ENCODE results near the gene TBX15. TPM values are rescaled to one million over a fixed set of nuclear protein-coding genes. Genes with fewer than 3 reads are reported as not detected.

Gene TBX15
- total RNA-seq, 1 experiment from 2014 or later, result 63.1 TPM

DNA sequence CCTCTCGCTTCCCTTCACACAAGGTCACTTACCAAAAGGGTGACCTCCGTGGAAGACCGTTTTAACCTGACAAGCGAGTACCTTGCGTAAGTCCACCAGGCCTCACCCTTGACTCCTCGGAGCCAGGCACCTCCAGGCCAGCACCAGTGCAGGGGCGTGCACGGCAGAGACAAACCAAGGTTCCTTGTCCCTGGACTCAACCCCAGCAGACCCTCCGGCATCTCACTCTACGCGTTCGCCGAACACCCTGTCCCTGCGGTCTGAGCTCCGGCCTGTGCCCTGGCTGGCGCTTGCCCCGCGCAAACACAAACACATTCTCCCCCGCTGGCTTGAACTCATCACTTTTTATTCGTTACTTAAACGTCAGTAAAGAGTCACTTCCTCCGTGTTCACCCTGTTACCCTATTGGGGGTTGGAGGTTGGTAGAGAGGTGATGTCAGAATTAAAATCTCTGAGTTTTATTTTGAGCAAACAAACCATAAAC lies 4.5 kb downstream of the TBX15 start:
- no peaks in the 10 kb centered on the region; the same call in 1 of the 2 replicates for H3K4me1 ChIP-seq
- no peak overlapping the region for H3K27ac ChIP-seq
- H3K36me3 ChIP-seq, result peaks cover 66% of the 10 kb centered on the region
- no peak for DNase-seq
- no peak overlapping the region for H3K4me3 ChIP-seq
- H3K9me3 ChIP-seq (replicated peaks), result no peaks in the 10 kb centered on the region; the same call in 1 of the 2 replicates
- H3K27me3 ChIP-seq, result no peaks in the 10 kb centered on the region

DNA sequence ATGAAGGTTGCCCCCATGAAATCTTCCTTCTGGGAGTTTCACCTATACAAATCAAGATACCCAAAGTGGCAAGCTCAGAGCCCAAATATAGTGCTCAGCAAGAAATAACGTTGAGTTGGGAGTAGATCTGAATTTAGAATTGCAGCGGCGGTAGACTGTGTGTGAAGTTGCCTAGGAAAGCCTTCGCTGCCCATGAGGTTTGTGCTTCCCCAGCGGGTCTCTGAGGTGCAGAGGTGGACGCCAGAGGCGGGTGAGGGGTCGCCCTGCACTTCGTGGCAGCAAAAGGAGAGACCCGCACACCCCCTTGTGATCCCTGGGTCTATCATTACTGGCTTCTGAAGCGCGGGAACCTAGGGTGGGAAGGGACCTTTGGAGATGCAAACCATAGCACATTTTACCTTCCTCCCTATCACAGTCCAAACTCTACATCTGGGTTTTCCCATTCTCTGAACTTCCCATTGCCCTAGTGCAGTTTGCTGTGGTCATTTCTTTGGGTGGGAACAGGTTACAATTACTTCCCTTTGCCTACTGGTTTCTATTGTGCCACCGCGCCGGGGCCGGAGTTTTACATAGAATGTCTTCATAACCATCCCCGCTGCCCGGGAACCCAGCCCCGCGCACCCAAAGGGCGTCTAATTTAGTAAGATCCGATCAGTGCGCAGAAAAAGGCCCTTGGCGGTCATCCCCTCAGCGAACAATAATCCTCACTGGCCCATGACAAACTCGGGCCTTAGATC lies 5.2 kb downstream of the TBX15 start:
- Histone ChIP-seq H3K36me3 (peaks cover 70% of the 10 kb centered on the region), H3K27ac (no peak overlapping the region), H3K4me3 (no peak overlapping the region), H3K4me1 (no peaks in the 10 kb centered on the region; the same call in 1 of the 2 replicates), H3K9me3 (replicated peaks) (no peaks in the 10 kb centered on the region; the same call in 1 of the 2 replicates), H3K27me3 (no peaks in the 10 kb centered on the region)
- DNase-seq, result no peak

DNA sequence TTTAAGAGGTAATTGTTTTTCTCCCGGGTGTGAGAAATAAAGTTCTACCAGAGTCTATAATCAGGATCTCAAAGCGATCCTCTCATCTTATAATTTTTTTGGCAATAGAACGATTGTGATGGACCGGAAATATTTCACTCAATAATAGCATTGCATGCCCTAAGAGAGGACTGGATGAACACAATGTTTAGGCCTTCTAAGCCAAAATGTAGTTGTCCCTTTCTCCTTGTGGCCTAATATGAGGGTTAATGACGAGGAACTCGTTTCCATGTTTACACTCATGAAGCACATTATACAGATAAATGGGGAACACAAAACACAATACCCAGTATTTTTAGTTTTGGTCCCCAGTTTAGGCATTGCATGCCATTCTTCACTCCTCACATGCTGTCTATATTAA lies 5.9 kb downstream of the TBX15 start:
- H3K36me3 ChIP-seq, result peaks cover 78% of the 10 kb centered on the region
- H3K9me3 ChIP-seq (replicated peaks), result no peaks in the 10 kb centered on the region; the same call in 1 of the 2 replicates
- no peak overlapping the region for H3K27ac ChIP-seq
- H3K4me1 ChIP-seq, result peaks cover 5% of the 10 kb centered on the region; the same call in 1 of the 2 replicates
- no peaks in the 10 kb centered on the region for H3K27me3 ChIP-seq
- DNase-seq, result no peak
- no peak overlapping the region for H3K4me3 ChIP-seq

DNA sequence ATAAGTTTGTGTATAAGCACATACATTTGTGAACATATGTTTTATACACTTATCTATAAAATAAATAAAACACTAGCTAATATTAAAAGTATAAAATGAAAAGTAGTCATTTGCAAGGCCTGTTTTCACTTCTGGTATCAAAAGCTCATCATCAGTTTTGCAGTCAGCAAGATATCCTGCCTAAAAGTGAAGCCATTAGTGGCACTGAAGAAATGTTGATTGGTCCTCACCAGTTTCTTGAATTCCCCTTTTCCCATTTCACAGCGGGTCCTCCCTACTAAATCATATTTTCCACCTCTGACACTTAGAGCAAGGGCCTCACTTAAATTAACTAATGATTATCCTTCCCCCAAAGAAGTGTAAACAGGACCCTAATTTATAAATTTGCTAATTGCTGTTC lies 6.7 kb downstream of the TBX15 start:
- no peaks in the 10 kb centered on the region for H3K27me3 ChIP-seq
- no peak for DNase-seq
- H3K9me3 ChIP-seq (replicated peaks), result no peaks in the 10 kb centered on the region; the same call in 1 of the 2 replicates
- no peak overlapping the region for H3K4me3 ChIP-seq
- no peak overlapping the region for H3K27ac ChIP-seq
- peaks cover 84% of the 10 kb centered on the region for H3K36me3 ChIP-seq
- peaks cover 13% of the 10 kb centered on the region for H3K4me1 ChIP-seq

DNA sequence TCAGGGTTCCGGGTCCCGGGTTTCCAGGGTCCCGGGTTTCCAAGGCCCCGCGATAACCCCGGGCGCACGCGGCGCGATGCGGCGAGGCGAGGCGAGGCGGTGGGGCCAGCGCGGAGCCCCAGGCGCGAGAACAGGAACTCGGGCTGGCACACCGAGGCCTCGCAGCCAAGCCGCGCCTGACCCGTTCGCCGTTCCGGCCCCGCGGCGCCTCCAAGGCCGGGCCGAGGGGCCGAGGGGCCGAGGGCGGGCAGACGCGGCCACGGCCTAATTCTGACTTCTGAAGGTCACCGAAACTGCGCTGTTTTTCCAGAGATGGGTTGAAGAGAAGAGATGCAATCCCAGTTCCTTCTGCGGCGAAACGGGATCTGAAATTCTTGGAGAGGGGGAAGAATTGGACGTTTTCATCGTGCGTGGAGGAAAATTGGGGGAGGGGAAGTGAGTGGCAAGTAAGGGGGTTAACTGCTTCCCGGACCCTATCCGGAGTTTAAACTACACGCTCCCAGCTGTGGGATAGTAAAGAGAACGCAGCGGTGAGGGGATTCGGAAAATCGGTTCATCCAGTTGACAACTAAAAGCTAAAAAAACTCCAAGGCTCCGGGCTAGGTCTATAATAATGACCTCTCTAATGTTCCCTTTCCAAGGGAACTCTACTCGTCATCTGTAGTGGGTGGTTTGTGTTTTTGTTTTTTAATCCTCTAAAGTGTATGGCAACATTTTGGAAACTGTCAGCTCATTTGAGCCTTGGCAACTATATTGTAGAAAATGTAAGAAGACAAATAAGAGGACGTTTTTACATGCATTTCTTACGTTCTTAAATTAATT lies 8.2 kb downstream of the TBX15 start:
- no peak for DNase-seq
- Histone ChIP-seq H3K9me3 (replicated peaks) (no peaks in the 10 kb centered on the region; the same call in 1 of the 2 replicates), H3K27me3 (no peaks in the 10 kb centered on the region), H3K27ac (no peak overlapping the region), H3K4me3 (no peak overlapping the region), H3K36me3 (peaks cover 75% of the 10 kb centered on the region), H3K4me1 (peaks cover 27% of the 10 kb centered on the region)

DNA sequence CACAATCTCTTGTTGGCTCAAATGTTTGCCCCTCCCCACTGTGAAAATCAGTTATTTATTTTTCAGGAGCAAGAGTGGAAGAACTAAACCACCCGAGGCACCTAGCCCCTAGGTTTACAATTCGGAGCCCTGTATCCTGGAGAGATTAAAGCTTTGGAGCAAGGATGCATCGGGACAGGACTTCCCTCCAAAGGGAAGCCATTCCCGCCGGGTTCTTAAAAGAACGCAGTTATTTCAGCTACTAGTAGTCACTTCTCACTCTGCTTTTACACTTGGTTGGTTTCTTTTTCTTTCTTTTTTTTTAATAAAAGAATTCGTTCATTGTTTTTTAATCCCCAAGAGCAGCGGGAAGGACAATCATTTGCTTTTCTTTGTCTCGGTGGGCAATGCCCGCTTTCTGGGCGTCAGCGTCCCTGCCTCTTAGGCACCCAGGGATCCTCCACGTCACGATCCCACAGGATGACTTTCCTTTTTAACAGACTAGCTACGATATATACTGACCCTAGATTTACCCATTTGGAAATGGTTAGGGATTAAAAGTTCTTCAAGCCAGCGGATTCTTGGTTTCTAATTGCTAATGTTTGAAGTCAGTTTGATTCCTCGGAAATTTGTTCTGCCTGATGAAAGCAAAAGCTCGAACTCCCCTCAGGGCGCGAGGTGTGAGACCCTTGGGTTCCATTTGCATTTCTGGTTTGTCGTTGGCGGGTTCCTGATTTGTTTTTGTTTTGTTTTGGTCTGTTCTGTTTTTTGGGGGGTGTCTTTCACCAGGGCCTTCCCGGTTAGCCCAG lies 9.0 kb downstream of the TBX15 start:
- Histone ChIP-seq H3K9me3 (replicated peaks) (no peaks in the 10 kb centered on the region; the same call in 1 of the 2 replicates), H3K36me3 (peaks cover 67% of the 10 kb centered on the region), H3K27me3 (no peaks in the 10 kb centered on the region), H3K4me3 (no peak overlapping the region), H3K4me1 (peaks cover 35% of the 10 kb centered on the region), H3K27ac (no peak overlapping the region)
- no peak for DNase-seq

DNA sequence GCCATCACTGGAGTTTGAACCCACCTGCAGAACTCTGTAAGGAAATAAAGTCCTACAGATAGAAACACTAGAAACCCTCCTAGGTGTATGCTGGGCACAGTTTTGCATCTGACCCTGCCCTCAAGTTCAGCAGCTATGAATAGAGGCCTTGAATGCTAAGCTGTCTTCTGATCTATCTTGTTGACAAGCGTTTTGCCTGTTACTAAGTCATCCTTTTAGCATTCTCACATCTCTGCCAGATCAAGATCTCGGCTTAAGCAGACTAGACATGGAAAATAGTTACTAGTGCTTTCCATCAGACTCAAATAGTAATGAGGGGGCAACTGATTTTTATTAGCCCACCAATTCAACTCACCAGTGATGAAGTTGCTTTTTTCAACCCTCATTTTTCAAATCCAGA lies 10.5 kb downstream of the TBX15 start:
- Histone ChIP-seq H3K4me3 (no peak overlapping the region), H3K27me3 (no peaks in the 10 kb centered on the region), H3K4me1 (peaks cover 48% of the 10 kb centered on the region), H3K36me3 (peaks cover 52% of the 10 kb centered on the region), H3K27ac (no peak overlapping the region), H3K9me3 (replicated peaks) (no peaks in the 10 kb centered on the region)
- DNase-seq, result no peak

DNA sequence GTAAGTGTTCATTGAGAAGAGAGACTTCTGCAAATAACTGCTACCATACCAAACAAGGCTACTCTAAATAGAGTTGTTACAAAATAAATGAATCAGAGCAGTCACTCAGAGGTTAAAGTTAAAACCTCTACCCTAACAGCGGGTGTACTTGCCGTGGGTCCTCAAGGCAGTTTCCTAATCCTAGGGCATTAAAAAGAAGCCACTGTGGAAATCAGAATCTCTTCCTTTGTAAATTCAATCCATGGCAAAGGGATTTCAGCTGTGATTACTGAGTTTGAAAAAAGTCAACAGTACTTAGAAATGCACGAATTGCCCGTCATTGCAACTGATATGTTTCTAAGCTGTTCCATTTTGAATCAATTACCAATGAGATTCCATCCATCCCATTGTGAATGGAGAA lies 13.5 kb downstream of the TBX15 start:
- peaks cover 52% of the 10 kb centered on the region for H3K4me1 ChIP-seq
- H3K9me3 ChIP-seq (replicated peaks), result no peaks in the 10 kb centered on the region
- H3K27ac ChIP-seq, result peak overlapping the region; percentile 70
- peaks cover 37% of the 10 kb centered on the region for H3K36me3 ChIP-seq
- DNase-seq, result peak; percentile 54 to 86
- H3K27me3 ChIP-seq, result no peaks in the 10 kb centered on the region
- no peak overlapping the region for H3K4me3 ChIP-seq

DNA sequence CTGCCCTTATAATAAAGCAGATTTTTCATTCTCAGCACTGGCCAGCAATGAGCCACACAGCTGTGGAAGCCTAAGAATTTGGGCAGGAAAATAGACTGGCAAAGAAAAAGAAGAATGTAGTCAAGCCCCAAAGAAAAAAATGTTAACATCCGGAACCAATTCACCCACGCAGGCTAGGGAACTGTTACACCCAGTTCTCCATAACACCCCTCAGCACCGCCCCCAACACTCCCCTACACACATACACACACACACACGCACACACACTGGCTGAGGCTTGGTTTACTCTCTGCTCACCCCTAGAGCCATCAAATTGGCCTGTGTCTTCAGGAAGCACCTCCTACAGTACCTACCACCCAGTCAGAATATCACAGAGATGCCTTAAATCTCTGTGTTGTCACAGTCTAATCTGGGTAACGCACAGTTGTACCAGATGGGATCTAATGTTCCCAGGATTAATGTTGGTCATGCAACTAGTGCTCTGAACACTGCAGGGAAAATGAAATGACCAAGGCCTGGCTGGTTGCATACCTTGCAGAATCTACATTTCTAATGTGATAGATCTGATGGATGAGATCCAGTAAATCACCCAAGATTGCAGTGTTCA lies 14.5 kb downstream of the TBX15 start:
- H3K4me3 ChIP-seq, result no peak overlapping the region
- peak; percentile 84 to 85 for DNase-seq
- peaks cover 38% of the 10 kb centered on the region for H3K36me3 ChIP-seq
- peaks cover 52% of the 10 kb centered on the region for H3K4me1 ChIP-seq
- no peaks in the 10 kb centered on the region for H3K27me3 ChIP-seq
- H3K9me3 ChIP-seq (replicated peaks), result no peaks in the 10 kb centered on the region
- peak overlapping the region; percentile 70 for H3K27ac ChIP-seq

DNA sequence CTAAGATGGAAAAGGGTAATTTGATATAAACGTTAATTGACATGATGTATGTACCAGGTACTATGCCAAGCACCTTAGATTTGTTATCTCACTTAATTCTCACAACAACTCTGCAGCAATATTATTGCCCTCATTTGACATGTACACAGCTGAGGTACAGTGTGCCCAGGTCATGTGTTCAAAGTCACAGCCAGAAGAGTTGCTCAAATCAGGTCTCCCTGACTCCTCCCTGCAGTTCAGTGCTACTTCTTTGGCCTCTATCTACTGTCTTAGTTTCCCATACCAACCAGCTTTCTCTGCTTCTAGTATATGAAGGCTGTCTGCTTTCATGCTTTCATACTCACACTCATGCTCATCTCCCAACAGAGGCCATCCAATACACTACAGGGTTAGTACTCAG lies 15.1 kb downstream of the TBX15 start:
- Histone ChIP-seq H3K27me3 (no peaks in the 10 kb centered on the region), H3K27ac (peak overlapping the region; percentile 70), H3K4me3 (no peak overlapping the region), H3K36me3 (peaks cover 40% of the 10 kb centered on the region), H3K4me1 (peaks cover 52% of the 10 kb centered on the region), H3K9me3 (replicated peaks) (no peaks in the 10 kb centered on the region)
- no peak for DNase-seq

DNA sequence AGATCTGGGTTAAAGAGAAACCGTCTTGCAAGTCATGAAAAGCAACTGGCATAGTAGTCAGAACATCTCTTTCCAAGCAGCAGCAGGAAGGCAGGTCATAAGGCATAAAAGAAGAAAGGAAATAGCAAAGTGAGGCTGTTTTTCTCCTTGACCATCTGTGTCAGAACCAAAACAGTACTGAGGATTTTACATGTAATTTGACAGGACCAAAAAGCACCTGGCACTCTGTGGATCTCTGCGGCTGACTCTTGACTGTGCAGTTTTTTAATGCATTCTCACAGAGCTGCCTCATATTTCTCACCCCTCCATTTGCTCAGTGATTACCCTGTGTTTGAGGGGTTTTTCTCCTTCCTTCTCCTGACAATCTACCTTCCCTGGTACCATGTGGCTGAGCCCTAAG lies 17.7 kb downstream of the TBX15 start:
- no peak for DNase-seq
- Histone ChIP-seq H3K27ac (no peak overlapping the region), H3K4me1 (peaks cover 29% of the 10 kb centered on the region), H3K36me3 (peaks cover 32% of the 10 kb centered on the region), H3K9me3 (replicated peaks) (no peaks in the 10 kb centered on the region), H3K27me3 (no peaks in the 10 kb centered on the region), H3K4me3 (no peak overlapping the region)

DNA sequence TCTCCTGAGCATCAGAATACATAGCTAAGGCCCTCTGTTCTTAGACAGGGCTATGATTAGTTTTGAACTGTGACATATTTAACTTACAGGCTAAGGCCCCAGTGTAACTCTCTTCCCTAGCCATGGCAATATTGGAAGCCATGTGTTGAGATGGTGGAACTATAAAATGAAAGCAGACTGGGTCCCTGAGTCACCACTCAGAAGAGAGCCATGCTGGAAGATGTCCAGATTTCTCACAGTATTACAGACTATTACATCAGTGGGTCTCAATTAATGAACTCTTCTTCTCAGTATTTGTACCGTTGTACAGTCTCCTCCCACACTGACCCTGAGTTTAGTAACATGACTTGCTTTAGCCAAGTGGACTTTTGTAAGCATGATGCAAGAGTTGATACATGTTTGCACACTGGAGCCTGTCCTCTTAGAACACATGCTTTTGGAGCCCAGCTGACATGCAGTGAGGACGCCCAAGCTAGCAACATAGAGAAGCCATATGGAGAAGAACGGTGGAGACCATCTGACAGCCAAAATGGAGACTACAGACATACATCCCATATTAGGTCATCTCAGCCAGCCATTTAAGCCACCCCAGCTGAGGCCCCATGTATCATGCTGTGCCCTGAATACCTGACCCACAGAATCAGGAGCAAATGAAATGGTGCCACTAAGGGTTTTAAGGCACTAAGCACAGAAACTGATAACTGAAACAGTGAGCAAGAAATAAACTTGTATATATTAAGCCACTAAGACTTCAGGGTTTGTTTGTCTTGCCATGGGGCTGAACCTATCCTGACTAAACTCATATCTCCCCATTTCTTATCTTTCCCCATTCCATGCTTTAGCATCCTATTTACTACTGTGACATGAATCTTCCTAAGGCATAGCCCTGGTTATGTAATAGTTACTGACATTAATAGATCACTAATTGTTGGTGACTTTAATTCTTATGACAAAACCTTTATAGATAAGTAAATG lies 24.4 kb downstream of the TBX15 start:
- no peak for DNase-seq
- no peaks in the 10 kb centered on the region for H3K27me3 ChIP-seq
- no peak overlapping the region for H3K4me3 ChIP-seq
- H3K4me1 ChIP-seq, result no peaks in the 10 kb centered on the region
- H3K27ac ChIP-seq, result no peak overlapping the region
- H3K36me3 ChIP-seq, result peaks cover 46% of the 10 kb centered on the region
- peaks cover 6% of the 10 kb centered on the region; the same call in 1 of the 2 replicates for H3K9me3 ChIP-seq (replicated peaks)

DNA sequence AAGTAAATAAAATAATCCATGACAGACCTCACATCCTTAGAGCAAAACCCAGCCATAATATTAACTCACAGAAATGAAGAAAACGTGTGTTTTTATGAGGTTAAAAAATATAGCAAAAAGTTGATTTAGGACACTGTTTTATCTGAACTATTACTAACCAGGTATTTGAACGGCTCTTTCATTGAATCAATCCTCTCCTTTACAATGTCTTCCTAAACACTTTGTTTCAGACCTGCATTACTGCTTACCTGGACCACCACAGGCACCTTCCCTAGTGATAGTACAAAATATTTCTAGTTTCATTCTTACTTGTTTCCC lies 25.0 kb downstream of the TBX15 start:
- Histone ChIP-seq H3K27ac (no peak overlapping the region), H3K9me3 (replicated peaks) (peaks cover 6% of the 10 kb centered on the region; the same call in 1 of the 2 replicates), H3K4me3 (no peak overlapping the region), H3K27me3 (no peaks in the 10 kb centered on the region), H3K4me1 (no peaks in the 10 kb centered on the region), H3K36me3 (peaks cover 45% of the 10 kb centered on the region)
- DNase-seq, result no peak
